HUES48 (cell line): ENCODE results near the gene SUPT6H.
A peak's percentile ranks its signal among the peaks of the same experiment; 100 is the strongest.

Source experiments
- H3K27ac ChIP-seq: one replicate; pipeline ENCODE4 v1.7.0; 2013; ENCODE audit warnings: low read depth, low read length, inconsistent platforms
- H3K27me3 ChIP-seq: 2 replicates; pipeline ENCODE4 v1.6.1; 2013; ENCODE audit warnings: mild to moderate bottlenecking, low read length; ENCODE audit not compliant: control insufficient read depth, insufficient read depth
- H3K36me3 ChIP-seq: 2 replicates; pipeline ENCODE4 v1.6.1; 2013; ENCODE audit warnings: low read length; ENCODE audit not compliant: control insufficient read depth, insufficient read depth
- H3K4me1 ChIP-seq: 2 replicates; pipeline ENCODE4 v1.6.1; 2013; ENCODE audit warnings: mild to moderate bottlenecking, low read length; ENCODE audit not compliant: control insufficient read depth, insufficient read depth
- H3K4me3 ChIP-seq: 2 replicates; pipeline ENCODE4 v1.5.1; 2013; ENCODE audit warnings: mild to moderate bottlenecking, low read depth, low read length
- H3K9ac ChIP-seq: 2 replicates; pipeline ENCODE4 v1.6.1; 2013; ENCODE audit warnings: mild to moderate bottlenecking, low read depth, low read length, moderate library complexity
- H3K9me3 ChIP-seq: 2 replicates; pipeline ENCODE4 v1.6.1; 2013; ENCODE audit warnings: low read length; ENCODE audit not compliant: control insufficient read depth, insufficient read depth

Gene SUPT6H

GRCh38 chr17:28702026-28702751 lies 40.2 kb downstream of the SUPT6H start:
- Histone ChIP-seq H3K4me1 (no peaks in the 10 kb centered on the region), H3K9ac (no peak overlapping the region), H3K27me3 (no peaks in the 10 kb centered on the region), H3K27ac (peak overlapping the region; percentile 12), H3K36me3 (peaks cover 75% of the 10 kb centered on the region), H3K4me3 (no peak overlapping the region), H3K9me3 (no peaks in the 10 kb centered on the region)

DNA sequence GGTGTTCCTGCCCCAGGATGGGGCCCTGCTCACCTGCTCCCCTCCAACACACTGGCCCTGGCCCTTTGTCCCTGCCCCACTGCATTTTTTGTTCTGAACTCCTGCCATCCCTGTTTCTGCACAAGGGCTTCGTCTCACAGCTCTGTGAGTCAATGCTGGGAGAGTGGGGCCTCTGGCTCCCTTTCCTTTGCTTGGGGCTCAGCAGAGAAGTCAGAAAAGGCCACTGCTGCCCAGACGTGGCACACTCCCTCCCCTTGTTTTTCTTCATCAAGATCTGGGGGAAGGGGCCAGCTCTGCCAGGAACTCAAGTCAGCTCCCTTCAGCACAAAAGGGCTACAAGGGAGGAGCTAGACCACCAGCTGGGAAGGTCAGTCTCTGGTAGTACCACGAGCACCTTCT lies 40.7 kb downstream of the SUPT6H start:
- H3K9ac ChIP-seq, result no peak overlapping the region
- no peaks in the 10 kb centered on the region for H3K9me3 ChIP-seq
- H3K36me3 ChIP-seq, result peaks cover 70% of the 10 kb centered on the region
- H3K4me3 ChIP-seq, result no peak overlapping the region
- no peaks in the 10 kb centered on the region for H3K4me1 ChIP-seq
- H3K27me3 ChIP-seq, result no peaks in the 10 kb centered on the region
- H3K27ac ChIP-seq, result peak overlapping the region; percentile 27

- Histone ChIP-seq H3K27ac (no peak overlapping the region), H3K9me3 (no peaks in the 10 kb centered on the region), H3K4me1 (no peaks in the 10 kb centered on the region), H3K9ac (no peak overlapping the region), H3K27me3 (no peaks in the 10 kb centered on the region), H3K4me3 (no peak overlapping the region), H3K36me3 (peaks cover 60% of the 10 kb centered on the region)
Observed at GRCh38 chr17:28703552-28704218, 41.7 kb downstream of the SUPT6H start.

GRCh38 chr17:28704219-28704858 lies 42.3 kb downstream of the SUPT6H start:
- Histone ChIP-seq H3K4me3 (no peak overlapping the region), H3K9me3 (no peaks in the 10 kb centered on the region), H3K27ac (no peak overlapping the region), H3K9ac (no peak overlapping the region), H3K4me1 (no peaks in the 10 kb centered on the region), H3K27me3 (no peaks in the 10 kb centered on the region), H3K36me3 (peaks cover 54% of the 10 kb centered on the region)

DNA sequence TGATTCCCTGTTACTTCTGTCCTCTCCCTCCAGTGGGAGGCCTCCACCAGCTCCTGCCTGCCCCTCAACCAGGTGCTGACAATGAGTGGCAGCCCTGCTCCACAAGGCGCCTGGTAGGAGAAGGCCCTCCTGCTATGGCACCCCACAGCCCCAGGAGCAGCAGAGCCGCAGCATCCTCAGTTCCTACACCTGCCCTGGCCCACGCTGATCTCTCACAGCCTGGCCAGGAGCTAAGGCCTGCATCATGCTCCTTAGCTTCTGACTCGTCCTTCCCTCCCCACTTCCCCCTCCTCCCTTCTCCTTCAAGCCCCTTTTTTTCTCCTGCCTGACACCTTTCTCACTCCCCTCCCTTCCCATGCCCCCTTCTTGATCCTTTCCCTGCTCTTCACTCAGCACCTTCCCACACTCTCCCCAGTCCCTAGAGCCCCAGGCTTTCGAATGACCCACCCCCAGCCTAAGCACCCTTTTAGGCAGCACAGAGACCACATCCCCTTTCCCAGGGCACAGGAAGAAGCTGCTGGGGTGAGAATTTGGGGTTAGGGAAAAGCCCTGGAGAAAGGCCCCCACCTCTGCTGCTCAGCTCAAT lies 43.2 kb downstream of the SUPT6H start:
- Histone ChIP-seq H3K9me3 (no peaks in the 10 kb centered on the region), H3K27me3 (no peaks in the 10 kb centered on the region), H3K4me3 (no peak overlapping the region), H3K4me1 (no peaks in the 10 kb centered on the region), H3K36me3 (peaks cover 45% of the 10 kb centered on the region), H3K27ac (no peak overlapping the region), H3K9ac (no peak overlapping the region)

GRCh38 chr17:28705728-28706334 lies 43.8 kb downstream of the SUPT6H start:
- Histone ChIP-seq H3K27ac (peak overlapping the region; percentile 36), H3K4me3 (no peak overlapping the region), H3K4me1 (no peaks in the 10 kb centered on the region), H3K36me3 (peaks cover 39% of the 10 kb centered on the region), H3K9me3 (no peaks in the 10 kb centered on the region), H3K27me3 (no peaks in the 10 kb centered on the region), H3K9ac (no peak overlapping the region)

GRCh38 chr17:28706471-28707338 lies 44.7 kb downstream of the SUPT6H start:
- H3K4me3 ChIP-seq, result no peak overlapping the region

GRCh38 chr17:28707339-28707720 lies 45.3 kb downstream of the SUPT6H start:
- Histone ChIP-seq H3K9me3 (no peaks in the 10 kb centered on the region), H3K27ac (no peak overlapping the region), H3K4me3 (no peak overlapping the region), H3K27me3 (no peaks in the 10 kb centered on the region), H3K9ac (no peak overlapping the region), H3K4me1 (peaks cover under 1% of the 10 kb centered on the region; the same call in 1 of the 2 replicates), H3K36me3 (peaks cover 24% of the 10 kb centered on the region)

More at GRCh38 chr17:28706471-28707338, 44.7 kb downstream of the SUPT6H start:
- Histone ChIP-seq H3K27ac (no peak overlapping the region), H3K36me3 (peaks cover 30% of the 10 kb centered on the region), H3K4me1 (no peaks in the 10 kb centered on the region), H3K27me3 (no peaks in the 10 kb centered on the region), H3K9ac (no peak overlapping the region), H3K9me3 (no peaks in the 10 kb centered on the region)

GRCh38 chr17:28710861-28711722 lies 49.1 kb downstream of the SUPT6H start:
- Histone ChIP-seq H3K9me3 (no peaks in the 10 kb centered on the region), H3K27me3 (no peaks in the 10 kb centered on the region), H3K9ac (peak overlapping the region; percentile 95), H3K4me1 (peaks cover 8% of the 10 kb centered on the region), H3K4me3 (peak overlapping the region; percentile 88), H3K36me3 (peaks cover 30% of the 10 kb centered on the region), H3K27ac (peak overlapping the region; percentile 98)
